MM.1S (cell line): ENCODE measurements around the gene TMEM132D.

Experiments
- DNase-seq: peaks from one replicate; pipeline ENCODE4 v3.0.0-alpha.2; 2015
- H2AFZ ChIP-seq: fragments of 300-600 bp; sonication (generic); 2 replicates; pipeline ENCODE4 v1.6.0; 2016; ENCODE audit warnings: antibody characterized with exemption, low read length
- H3F3A ChIP-seq: fragments of 300-600 bp; sonication (generic); 2 replicates; pipeline ENCODE4 v1.6.1; 2016; ENCODE audit warnings: mild to moderate bottlenecking, antibody characterized with exemption, low read length, moderate library complexity, mixed read lengths; ENCODE audit not compliant: insufficient read depth
- H3K27ac ChIP-seq: fragments of 300-600 bp; sonication (generic); 2 replicates; pipeline ENCODE4 v1.5.1; 2016; ENCODE audit warnings: mild to moderate bottlenecking, low read length
- H3K27me3 ChIP-seq: fragments of 300-600 bp; sonication (generic); replicated peaks from 2 replicates; pipeline ENCODE4 v1.6.0; 2016; ENCODE audit warnings: low read length; ENCODE audit not compliant: insufficient read depth
- H3K36me3 ChIP-seq: fragments of 300-600 bp; sonication (generic); replicated peaks from 2 replicates; pipeline ENCODE4 v1.6.1; 2016; ENCODE audit warnings: mild to moderate bottlenecking, low read length, mixed read lengths; ENCODE audit not compliant: insufficient read depth
- H3K4me1 ChIP-seq: fragments of 300-600 bp; sonication (generic); 2 replicates; pipeline ENCODE4 v1.6.1; 2016; ENCODE audit warnings: low read length, mixed read lengths
- H3K4me2 ChIP-seq: fragments of 300-600 bp; sonication (generic); 2 replicates; pipeline ENCODE4 v1.6.0; 2016; ENCODE audit warnings: low read depth, low read length
- H3K4me3 ChIP-seq: fragments of 300-600 bp; sonication (generic); 2 replicates; pipeline ENCODE4 v1.5.1; 2016; ENCODE audit warnings: low read length, mixed read lengths
- H3K79me2 ChIP-seq: fragments of 300-600 bp; sonication (generic); 2 replicates; pipeline ENCODE4 v1.6.1; 2016; ENCODE audit warnings: mixed run types, low read length, mixed read lengths
- H3K9ac ChIP-seq: fragments of 300-600 bp; sonication (generic); 2 replicates; pipeline ENCODE4 v1.6.1; 2016; ENCODE audit warnings: low read length, mixed read lengths
- H3K9me2 ChIP-seq: fragments of 300-600 bp; sonication (generic); replicated peaks from 2 replicates; pipeline ENCODE4 v1.6.1; 2016; ENCODE audit warnings: mild to moderate bottlenecking, low read length, mixed read lengths; ENCODE audit not compliant: insufficient read depth
- H3K9me3 ChIP-seq: fragments of 300-600 bp; sonication (generic); replicated peaks from 2 replicates; pipeline ENCODE4 v1.6.1; 2016; ENCODE audit warnings: mild to moderate bottlenecking, low read length, mixed read lengths; ENCODE audit not compliant: insufficient read depth
- H4K20me1 ChIP-seq: fragments of 300-600 bp; sonication (generic); 2 replicates; pipeline ENCODE4 v1.6.1; 2016; ENCODE audit warnings: mild to moderate bottlenecking, low read length, moderate library complexity, mixed read lengths; ENCODE audit not compliant: insufficient read depth
- CTCF ChIP-seq: fragments of 300-600 bp; sonication (generic); IDR thresholded peaks from 2 replicates; pipeline ENCODE4 v1.5.1; 2016; ENCODE audit warnings: antibody characterized with exemption, low read length, mixed read lengths
- EZH2 ChIP-seq: fragments of 300-600 bp; sonication (generic); optimal IDR thresholded peaks from 2 replicates; pipeline ENCODE3; 2017; ENCODE audit warnings: low read depth, mild to moderate bottlenecking, antibody characterized with exemption, low read length, mixed read lengths
- EZH2phosphoT487 ChIP-seq: fragments of 300-600 bp; sonication (generic); IDR thresholded peaks from 2 replicates; pipeline ENCODE4 v1.6.1; 2018; ENCODE audit warnings: antibody characterized with exemption, low read length

The TMEM132D gene

GRCh38 chr12:129619271-129619670, 284.6 kb downstream of the TMEM132D start:
- Histone ChIP-seq H3K9ac (no peak overlapping the region), H3F3A (no peaks in the 10 kb centered on the region), H3K9me3 (no peaks in the 10 kb centered on the region), H3K27ac (no peak overlapping the region), H3K4me3 (no peak overlapping the region), H3K36me3 (no peaks in the 10 kb centered on the region), H2AFZ (no peak overlapping the region), H3K9me2 (no peaks in the 10 kb centered on the region), H3K4me2 (no peak overlapping the region), H3K27me3 (no peaks in the 10 kb centered on the region), H4K20me1 (no peaks in the 10 kb centered on the region), H3K79me2 (no peaks in the 10 kb centered on the region), H3K4me1 (no peaks in the 10 kb centered on the region)
- TF ChIP-seq EZH2phosphoT487, result no peak
- no peak for TF ChIP-seq CTCF
- no peak for TF ChIP-seq EZH2
- DNase-seq, result no peak

- Histone ChIP-seq H3K27ac (no peak overlapping the region), H3K79me2 (no peaks in the 10 kb centered on the region), H3K4me3 (no peak overlapping the region), H3K9ac (no peak overlapping the region), H3K9me2 (no peaks in the 10 kb centered on the region), H2AFZ (no peak overlapping the region), H3K4me2 (no peak overlapping the region), H3K9me3 (no peaks in the 10 kb centered on the region), H3K4me1 (no peaks in the 10 kb centered on the region), H3K36me3 (no peaks in the 10 kb centered on the region), H3K27me3 (no peaks in the 10 kb centered on the region), H3F3A (no peaks in the 10 kb centered on the region), H4K20me1 (no peaks in the 10 kb centered on the region)
- no peak for TF ChIP-seq CTCF
- TF ChIP-seq EZH2phosphoT487, result no peak
- no peak for TF ChIP-seq EZH2
- no peak for DNase-seq
These were observed 286.0 kb downstream of the TMEM132D start for GRCh38 chr12:129617849-129618248.

- DNase-seq, result no peak
- Histone ChIP-seq H3K9ac (no peak overlapping the region), H2AFZ (no peak overlapping the region), H3K9me2 (no peaks in the 10 kb centered on the region), H3K4me3 (no peak overlapping the region), H3K79me2 (no peaks in the 10 kb centered on the region), H3F3A (no peaks in the 10 kb centered on the region), H3K4me2 (no peak overlapping the region), H3K27ac (no peak overlapping the region), H3K9me3 (no peaks in the 10 kb centered on the region), H3K4me1 (no peaks in the 10 kb centered on the region), H4K20me1 (no peaks in the 10 kb centered on the region), H3K27me3 (no peaks in the 10 kb centered on the region), H3K36me3 (no peaks in the 10 kb centered on the region)
- no peak for TF ChIP-seq EZH2phosphoT487
- TF ChIP-seq CTCF, result no peak
- no peak for TF ChIP-seq EZH2
These were observed 288.8 kb downstream of the TMEM132D start for GRCh38 chr12:129615001-129615400.
